ENCODE measurements around the gene ZNF816.
"Not testable (repeated sequence)": the region's sequence is repeated elsewhere in the genome, so short reads cannot be mapped to it uniquely, and the experiment has no call there.

Gene ZNF816

GRCh38 chr19:52923778-52924593 is 38.7 kb downstream of the ZNF816 start:
- FAIRE-seq, result no peak

DNA sequence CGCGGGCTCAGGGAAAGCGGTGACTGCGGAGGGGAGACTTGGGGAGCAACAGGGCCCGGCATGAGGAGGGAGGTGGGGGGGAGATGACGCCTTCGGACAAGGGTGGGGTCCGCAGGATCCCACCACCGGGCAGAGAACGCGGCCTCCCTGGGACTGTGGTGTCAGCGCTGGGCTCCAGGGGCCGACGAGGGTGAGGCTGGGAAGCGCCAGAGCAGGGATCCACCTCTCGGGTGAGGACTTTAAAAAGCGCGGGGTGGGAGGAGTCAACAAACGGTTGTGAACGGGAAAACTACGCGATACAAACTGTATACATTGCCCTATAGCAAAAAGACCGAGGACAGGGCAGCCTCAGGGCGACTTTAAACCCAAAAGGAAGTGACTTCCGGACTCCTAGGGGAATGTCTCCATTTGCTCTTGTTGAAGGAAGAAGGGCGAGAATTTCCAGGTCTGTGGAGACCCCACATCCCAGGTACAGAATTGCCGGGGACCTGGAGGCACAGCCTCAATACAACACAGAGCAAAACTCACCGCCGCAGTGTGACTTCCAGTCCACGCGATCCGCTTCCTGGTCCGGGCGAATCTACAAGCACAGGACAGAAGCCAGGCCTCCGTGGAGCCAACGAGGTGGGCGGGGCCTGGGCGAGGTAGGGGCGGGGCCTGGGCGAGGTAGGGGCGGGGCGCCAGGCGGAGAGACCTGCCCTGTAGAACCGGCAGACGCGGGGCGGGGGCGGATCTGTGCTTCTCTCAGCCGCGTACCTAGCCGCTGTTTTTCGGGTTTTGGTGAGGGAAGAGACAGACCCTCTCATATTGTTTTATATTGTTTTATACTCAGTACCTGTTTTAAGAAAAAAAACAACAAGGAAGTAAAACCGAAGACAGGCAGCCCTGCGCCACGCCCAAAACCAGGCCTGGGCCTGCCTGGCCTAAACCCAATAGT is 39.6 kb downstream of the ZNF816 start, which contains the start of gene ZNF888:
Gene ZNF888 (minus strand): TSS at position 588 of the 937 bp plus-strand sequence. CDS start 5,555 bp downstream, outside the sequence.
- no peak for FAIRE-seq

DNA sequence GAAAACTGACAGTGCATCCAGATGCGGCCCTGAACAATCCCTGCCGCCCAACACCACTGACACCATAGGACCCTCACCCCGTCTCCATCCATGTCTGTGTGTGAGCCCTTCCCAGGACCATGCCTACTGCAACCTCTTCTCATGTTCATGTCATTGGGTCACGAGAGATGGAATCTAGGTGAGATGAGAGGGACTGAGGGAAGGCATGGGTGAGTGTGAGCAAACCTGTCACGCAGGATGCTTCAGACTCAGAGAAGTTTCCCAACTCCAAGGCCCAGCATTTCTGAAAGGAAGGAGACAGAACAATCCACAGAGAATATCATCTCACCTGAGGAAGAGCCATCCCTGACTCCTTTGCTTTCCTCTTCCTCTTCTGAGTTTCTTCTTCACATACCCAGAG is 45.1 kb downstream of the ZNF816 start:
- FAIRE-seq, result no peak

- no peak for FAIRE-seq
Measured at GRCh38 chr19:52910648-52911047, 52.0 kb downstream of the ZNF816 start.

DNA sequence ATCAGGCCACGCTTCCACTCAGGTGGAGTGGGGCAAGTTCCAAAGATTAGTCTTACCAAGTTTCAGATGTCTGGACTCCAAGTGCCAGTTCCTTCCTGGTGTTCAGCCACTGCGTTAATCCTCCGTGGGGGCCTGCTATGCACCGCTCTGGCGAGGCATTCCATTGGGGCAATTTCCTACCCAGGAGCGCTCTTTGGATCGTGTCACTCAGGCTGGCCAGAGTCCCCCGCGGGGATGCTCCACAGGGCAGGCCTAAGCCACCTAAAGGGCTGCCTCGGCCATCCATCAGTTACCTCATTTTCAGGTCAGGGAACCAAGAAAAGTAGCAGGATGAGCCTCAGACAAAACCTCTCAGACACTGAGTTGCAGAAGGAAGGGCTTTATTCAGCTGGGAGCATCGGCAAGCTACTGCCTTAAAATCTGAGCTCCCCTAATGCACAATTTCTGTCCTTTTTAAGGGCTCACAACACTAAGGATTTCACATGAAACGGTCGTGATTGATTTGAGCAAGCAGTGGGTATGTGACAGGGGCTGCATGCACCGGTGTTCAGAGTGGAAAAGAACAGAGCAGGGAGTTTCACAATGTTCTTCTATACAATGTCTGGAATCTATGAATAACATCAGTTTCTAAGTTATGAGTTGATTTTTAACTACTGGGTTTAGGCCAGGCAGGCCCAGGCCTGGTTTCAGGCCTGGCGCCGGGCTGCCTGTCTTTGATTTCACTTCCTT is 58.5 kb downstream of the ZNF816 start:
- not testable (repeated sequence) for FAIRE-seq

DNA sequence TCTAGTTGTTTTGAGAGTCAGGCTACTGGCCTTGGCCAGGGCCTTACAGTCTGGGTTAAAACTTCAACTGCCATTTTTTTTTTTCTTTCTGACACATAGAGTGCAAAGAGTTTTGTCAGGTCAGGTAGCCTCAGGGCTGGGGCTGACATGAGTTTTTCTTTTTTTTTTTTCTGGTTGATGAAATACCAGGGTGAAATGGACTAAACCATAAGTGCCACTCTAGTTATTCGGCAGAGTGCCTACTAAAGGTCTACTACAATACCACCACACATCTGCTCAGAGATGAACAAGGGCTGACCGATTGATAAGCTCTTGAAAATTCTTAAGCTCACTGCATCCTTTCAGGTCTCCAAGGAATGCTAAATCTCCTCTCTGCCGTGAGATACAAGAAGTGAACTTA is 60.8 kb downstream of the ZNF816 start:
- no peak for FAIRE-seq

Data from endometrium (tissue), 2 donors.